Nephron (organoid): ENCODE measurements around the gene SIRPA.

Experiments used
- H3K27ac Mint-ChIP-seq, 3 experiments: 2 replicates each; pipeline ENCODE4 v1.8.0; 2020; ENCODE audit warnings: mixed read lengths in 3 of 3, mild to moderate bottlenecking in 2 of 3, moderate library complexity in 1 of 3
- H3K27me3 Mint-ChIP-seq: 2 replicates; pipeline ENCODE4 v1.8.0; 2021; ENCODE audit warnings: low read depth, mild to moderate bottlenecking, moderate library complexity, mixed read lengths
- H3K36me3 Mint-ChIP-seq: 2 replicates; pipeline ENCODE4 v1.8.0; 2020; ENCODE audit warnings: low read depth, mixed read lengths
- H3K4me1 Mint-ChIP-seq: 2 replicates; pipeline ENCODE4 v1.8.0; 2020; ENCODE audit warnings: mixed read lengths
- H3K4me3 Mint-ChIP-seq, 3 experiments: 2 replicates each; pipeline ENCODE4 v1.8.0; 2020; ENCODE audit warnings: mild to moderate bottlenecking in 3 of 3, mixed read lengths in 3 of 3, moderate library complexity in 2 of 3
- H3K9me3 Mint-ChIP-seq: 2 replicates; pipeline ENCODE4 v1.8.0; 2020; ENCODE audit warnings: mixed read lengths
- TF ChIP-seq, protein P1 (sequence below), 3 experiments: fragments of 200-600 bp; sonication (generic); IDR thresholded peaks; one replicate each; pipeline ENCODE4 v1.5.0; 2021; ENCODE audit warnings: antibody characterized with exemption in 3 of 3; ENCODE audit not compliant: unreplicated experiment in 3 of 3

The SIRPA gene

DNA sequence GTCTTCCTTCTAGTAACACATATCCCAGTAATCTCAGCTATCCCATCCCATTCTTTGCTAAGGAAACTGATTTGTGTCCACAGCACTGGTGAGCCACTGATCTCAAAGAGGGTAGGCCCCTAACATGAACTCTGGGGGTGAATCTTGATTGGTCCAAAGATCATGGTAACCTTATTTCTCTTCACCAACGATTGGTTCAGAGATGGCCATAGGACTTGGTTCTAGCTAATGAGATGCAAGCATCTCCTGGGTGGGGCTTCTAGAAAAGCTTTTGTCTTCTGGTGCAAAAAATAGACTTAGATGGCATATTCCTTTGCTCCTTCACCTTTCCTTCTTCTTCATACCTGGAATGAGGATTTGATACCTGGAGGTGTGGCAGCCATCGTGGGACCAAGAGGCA, 43.8 kb upstream of the SIRPA start:
- peaks cover 12% of the 10 kb centered on the region for H3K9me3 Mint-ChIP-seq
- H3K27me3 Mint-ChIP-seq: peaks cover 21% of the 10 kb centered on the region
- TF ChIP-seq, protein P1, sequence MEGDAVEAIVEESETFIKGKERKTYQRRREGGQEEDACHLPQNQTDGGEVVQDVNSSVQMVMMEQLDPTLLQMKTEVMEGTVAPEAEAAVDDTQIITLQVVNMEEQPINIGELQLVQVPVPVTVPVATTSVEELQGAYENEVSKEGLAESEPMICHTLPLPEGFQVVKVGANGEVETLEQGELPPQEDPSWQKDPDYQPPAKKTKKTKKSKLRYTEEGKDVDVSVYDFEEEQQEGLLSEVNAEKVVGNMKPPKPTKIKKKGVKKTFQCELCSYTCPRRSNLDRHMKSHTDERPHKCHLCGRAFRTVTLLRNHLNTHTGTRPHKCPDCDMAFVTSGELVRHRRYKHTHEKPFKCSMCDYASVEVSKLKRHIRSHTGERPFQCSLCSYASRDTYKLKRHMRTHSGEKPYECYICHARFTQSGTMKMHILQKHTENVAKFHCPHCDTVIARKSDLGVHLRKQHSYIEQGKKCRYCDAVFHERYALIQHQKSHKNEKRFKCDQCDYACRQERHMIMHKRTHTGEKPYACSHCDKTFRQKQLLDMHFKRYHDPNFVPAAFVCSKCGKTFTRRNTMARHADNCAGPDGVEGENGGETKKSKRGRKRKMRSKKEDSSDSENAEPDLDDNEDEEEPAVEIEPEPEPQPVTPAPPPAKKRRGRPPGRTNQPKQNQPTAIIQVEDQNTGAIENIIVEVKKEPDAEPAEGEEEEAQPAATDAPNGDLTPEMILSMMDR (IDR thresholded peaks at IDR 0.05; ENCODE audit: unreplicated experiment in 3 of 3): no peak
- H3K36me3 Mint-ChIP-seq: no peaks in the 10 kb centered on the region
- H3K27ac Mint-ChIP-seq: no peak overlapping the region
- H3K4me1 Mint-ChIP-seq: peaks cover 7% of the 10 kb centered on the region
- no peak overlapping the region for H3K4me3 Mint-ChIP-seq

- Mint-ChIP-seq H3K4me3 (no peak overlapping the region), H3K4me1 (peaks cover 7% of the 10 kb centered on the region)
- TF ChIP-seq, protein P1 (IDR thresholded peaks at IDR 0.05; ENCODE audit: unreplicated experiment in 3 of 3): no peak
Measured at GRCh38 chr20:1853473-1853872, 41.7 kb upstream of the SIRPA start.

DNA sequence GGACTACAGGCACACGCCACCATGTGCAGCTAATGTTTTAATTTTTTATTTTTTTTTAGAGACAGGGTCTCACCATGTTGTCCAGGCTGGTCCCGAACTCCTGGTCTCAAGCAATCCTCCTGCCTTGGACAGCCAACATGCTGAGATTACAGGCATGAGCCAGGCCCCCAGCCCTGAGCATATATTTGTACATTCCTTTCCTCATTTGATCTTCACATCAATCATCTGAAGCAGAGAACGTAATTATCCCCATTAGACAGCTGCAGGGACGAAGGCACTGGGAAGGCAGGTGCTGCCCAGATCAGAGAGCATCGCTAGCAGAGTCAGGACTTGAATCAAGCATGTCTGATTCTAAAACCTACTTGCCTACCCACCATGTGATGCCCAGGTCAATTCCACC, 41.0 kb upstream of the SIRPA start:
- peaks cover under 1% of the 10 kb centered on the region for H3K9me3 Mint-ChIP-seq
- no peaks in the 10 kb centered on the region for H3K36me3 Mint-ChIP-seq
- H3K4me1 Mint-ChIP-seq: peaks cover 7% of the 10 kb centered on the region
- no peak overlapping the region for H3K4me3 Mint-ChIP-seq
- TF ChIP-seq, protein P1 (IDR thresholded peaks at IDR 0.05; ENCODE audit: unreplicated experiment in 3 of 3): no peak
- H3K27ac Mint-ChIP-seq: no peak overlapping the region
- H3K27me3 Mint-ChIP-seq: peaks cover 17% of the 10 kb centered on the region

More at GRCh38 chr20:1853473-1853872, 41.7 kb upstream of the SIRPA start:
- Mint-ChIP-seq H3K9me3 (peaks cover 4% of the 10 kb centered on the region), H3K36me3 (no peaks in the 10 kb centered on the region), H3K27ac (no peak overlapping the region), H3K27me3 (peaks cover 17% of the 10 kb centered on the region)

DNA sequence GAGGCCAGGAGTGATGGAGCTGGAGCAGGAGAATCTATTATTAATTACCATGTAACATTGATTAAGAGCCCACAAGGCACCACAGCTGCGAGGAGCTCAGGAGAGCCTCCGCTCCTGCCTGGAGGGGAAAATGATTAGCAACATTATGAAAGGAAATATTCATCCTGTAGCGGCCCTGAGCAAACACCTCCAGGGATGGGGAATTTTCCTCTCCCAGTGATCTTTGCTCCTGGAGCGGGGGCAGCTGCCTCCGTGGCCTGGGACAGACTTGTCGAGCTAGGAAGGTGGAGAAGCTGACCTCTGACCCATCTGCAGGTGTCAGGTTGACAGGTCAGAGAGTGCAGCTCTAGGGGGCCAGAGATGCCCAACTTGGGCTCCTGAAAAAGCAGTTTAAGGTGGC, 40.1 kb upstream of the SIRPA start:
- Mint-ChIP-seq H3K4me3 (no peak overlapping the region), H3K36me3 (no peaks in the 10 kb centered on the region), H3K27ac (no peak overlapping the region), H3K9me3 (no peaks in the 10 kb centered on the region), H3K4me1 (peaks cover 6% of the 10 kb centered on the region), H3K27me3 (peaks cover 17% of the 10 kb centered on the region)
- TF ChIP-seq, protein P1 (IDR thresholded peaks at IDR 0.05; ENCODE audit: unreplicated experiment in 3 of 3): no peak

GRCh38 chr20:1855690-1856089, 39.5 kb upstream of the SIRPA start:
- peaks cover 14% of the 10 kb centered on the region for H3K27me3 Mint-ChIP-seq
- H3K36me3 Mint-ChIP-seq: no peaks in the 10 kb centered on the region
- H3K9me3 Mint-ChIP-seq: no peaks in the 10 kb centered on the region
- H3K4me3 Mint-ChIP-seq: no peak overlapping the region
- no peak overlapping the region for H3K27ac Mint-ChIP-seq
- H3K4me1 Mint-ChIP-seq: peaks cover under 1% of the 10 kb centered on the region
- TF ChIP-seq, protein P1 (IDR thresholded peaks at IDR 0.05; ENCODE audit: unreplicated experiment in 3 of 3): no peak

DNA sequence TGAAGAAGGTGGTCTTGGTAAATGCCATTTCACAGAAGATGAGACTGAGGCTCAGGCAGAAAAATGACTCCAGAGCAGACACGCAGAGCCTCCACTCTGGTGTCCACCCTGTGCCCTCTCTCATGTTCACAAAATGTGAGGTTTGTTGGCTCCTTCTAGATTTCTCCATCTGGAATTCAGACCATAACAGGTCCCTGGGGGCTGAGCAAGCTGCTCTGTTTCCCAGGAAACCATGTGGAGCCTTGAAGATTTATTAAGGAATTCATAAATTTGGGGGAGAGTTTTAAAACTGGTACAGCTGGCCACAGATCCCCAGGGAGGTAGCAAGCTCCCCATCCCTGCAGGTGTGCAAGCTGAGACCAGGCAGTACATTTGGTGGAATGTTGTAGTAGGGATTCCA, 38.8 kb upstream of the SIRPA start:
- Mint-ChIP-seq H3K4me1 (peaks cover 3% of the 10 kb centered on the region), H3K36me3 (no peaks in the 10 kb centered on the region), H3K9me3 (no peaks in the 10 kb centered on the region), H3K27ac (no peak overlapping the region), H3K4me3 (no peak overlapping the region), H3K27me3 (peaks cover 11% of the 10 kb centered on the region)
- TF ChIP-seq, protein P1 (IDR thresholded peaks at IDR 0.05; ENCODE audit: unreplicated experiment in 3 of 3): no peak
